Measurements from ENCODE around the gene BCR.

Gene BCR

DNA sequence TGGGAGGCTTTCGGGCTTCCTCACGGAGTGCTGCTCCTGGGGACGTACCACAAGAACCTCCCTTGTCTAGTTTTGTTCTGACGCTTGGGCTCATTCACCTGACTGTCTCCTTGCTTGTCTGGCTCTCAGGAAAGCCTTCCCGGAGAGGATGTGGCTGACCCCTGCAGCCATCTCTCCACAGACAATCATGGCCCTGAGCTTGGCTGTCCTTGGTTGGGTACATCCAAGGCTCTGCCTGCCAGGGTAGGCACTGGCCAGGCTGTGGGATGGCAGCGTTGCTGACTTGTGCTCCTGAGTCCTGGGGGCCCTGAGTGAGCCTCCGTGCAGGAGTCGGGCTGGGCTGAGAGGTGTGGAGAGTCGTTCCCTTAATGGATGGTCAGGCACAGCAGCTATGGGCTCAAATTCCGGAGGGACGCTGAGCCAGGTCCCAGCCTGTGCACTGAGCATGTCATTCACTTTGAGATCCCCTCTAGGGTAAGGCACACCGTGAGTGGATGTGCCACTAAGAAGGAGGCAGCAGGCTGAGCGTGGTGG lies 32.8 kb downstream of the BCR start:
- TF ChIP-seq, protein P1, sequence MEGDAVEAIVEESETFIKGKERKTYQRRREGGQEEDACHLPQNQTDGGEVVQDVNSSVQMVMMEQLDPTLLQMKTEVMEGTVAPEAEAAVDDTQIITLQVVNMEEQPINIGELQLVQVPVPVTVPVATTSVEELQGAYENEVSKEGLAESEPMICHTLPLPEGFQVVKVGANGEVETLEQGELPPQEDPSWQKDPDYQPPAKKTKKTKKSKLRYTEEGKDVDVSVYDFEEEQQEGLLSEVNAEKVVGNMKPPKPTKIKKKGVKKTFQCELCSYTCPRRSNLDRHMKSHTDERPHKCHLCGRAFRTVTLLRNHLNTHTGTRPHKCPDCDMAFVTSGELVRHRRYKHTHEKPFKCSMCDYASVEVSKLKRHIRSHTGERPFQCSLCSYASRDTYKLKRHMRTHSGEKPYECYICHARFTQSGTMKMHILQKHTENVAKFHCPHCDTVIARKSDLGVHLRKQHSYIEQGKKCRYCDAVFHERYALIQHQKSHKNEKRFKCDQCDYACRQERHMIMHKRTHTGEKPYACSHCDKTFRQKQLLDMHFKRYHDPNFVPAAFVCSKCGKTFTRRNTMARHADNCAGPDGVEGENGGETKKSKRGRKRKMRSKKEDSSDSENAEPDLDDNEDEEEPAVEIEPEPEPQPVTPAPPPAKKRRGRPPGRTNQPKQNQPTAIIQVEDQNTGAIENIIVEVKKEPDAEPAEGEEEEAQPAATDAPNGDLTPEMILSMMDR (IDR thresholded peaks at IDR 0.05; ENCODE audit: insufficient read depth, low read depth, low read length, missing control alignments): no peak
- no peak for DNase-seq (ENCODE audit: low read depth)
- H3K4me3 ChIP-seq (ENCODE audit: low read length): no peak overlapping the region

GRCh38 chr22:23213581-23214334 lies 33.4 kb downstream of the BCR start:
- TF ChIP-seq, protein P1 (IDR thresholded peaks at IDR 0.05; ENCODE audit: insufficient read depth, low read depth, low read length, missing control alignments): no peak
- DNase-seq (ENCODE audit: low read depth): no peak
- no peak overlapping the region for H3K4me3 ChIP-seq (ENCODE audit: low read length)

GRCh38 chr22:23214398-23214797 lies 34.1 kb downstream of the BCR start:
- no peak for DNase-seq (ENCODE audit: low read depth)
- TF ChIP-seq, protein P1 (IDR thresholded peaks at IDR 0.05; ENCODE audit: insufficient read depth, low read depth, low read length, missing control alignments): no peak

DNA sequence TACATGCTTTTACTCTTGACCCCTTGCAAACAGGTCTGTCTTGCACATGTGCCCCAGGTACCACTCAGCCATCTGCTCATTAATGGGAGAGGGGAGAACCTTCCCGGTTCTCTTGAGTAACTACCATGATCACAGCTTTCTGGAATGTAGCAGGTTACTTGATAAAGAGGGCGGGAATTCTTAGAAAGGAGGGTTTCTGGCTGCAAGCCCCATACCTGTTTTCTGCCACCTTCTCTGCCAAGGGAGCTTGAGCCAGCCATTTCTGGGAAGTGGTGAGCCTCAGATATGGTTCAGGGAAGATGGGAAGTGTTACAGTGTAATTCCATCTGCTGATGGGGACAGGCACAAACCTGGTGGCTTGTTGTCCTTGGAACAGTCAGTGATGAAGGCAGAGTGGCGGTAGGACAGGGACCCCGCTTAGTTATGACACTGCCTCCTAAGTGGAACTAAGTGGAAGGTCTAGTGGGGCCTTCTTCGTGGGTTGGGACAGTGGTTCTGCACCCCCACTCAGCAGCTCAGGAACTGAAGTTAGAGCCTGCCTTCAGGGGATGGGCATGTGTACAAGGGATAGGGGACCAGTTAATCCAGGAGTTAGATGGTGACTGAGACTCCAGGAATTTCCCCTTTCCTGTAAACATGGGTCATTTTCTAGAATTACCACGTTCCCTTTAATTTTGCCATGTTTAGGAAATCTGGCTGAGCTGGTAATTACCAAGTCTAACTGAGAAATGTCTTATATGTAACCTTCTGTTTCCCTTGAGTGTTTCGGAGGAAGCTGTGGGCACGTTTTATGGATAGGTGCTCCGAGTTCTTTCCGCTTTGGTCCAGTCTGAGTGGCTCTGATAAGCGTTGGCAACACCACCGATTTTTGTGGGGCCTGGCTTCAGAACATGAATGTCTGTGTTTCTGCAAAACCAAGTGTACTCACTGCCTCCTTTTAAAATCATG lies 35.3 kb downstream of the BCR start:
- no peak overlapping the region for H3K4me3 ChIP-seq (ENCODE audit: low read length)
- peak; percentile 79 for DNase-seq (ENCODE audit: low read depth)
- TF ChIP-seq, protein P1 (IDR thresholded peaks at IDR 0.05; ENCODE audit: insufficient read depth, low read depth, low read length, missing control alignments): no peak

More at GRCh38 chr22:23214398-23214797, 34.1 kb downstream of the BCR start:
- no peak overlapping the region for H3K4me3 ChIP-seq (ENCODE audit: low read length)

GRCh38 chr22:23216461-23217170 lies 36.3 kb downstream of the BCR start:
- H3K4me3 ChIP-seq (ENCODE audit: low read length): no peak overlapping the region

More at GRCh38 chr22:23216461-23217170, 36.3 kb downstream of the BCR start:
- TF ChIP-seq, protein P1 (IDR thresholded peaks at IDR 0.05; ENCODE audit: insufficient read depth, low read depth, low read length, missing control alignments): no peak
- DNase-seq (ENCODE audit: low read depth): no peak

Data from epithelial cell of esophagus (primary cell).